NCI-H128 (cell line): ENCODE data around the gene SPOCK1.
"Not testable (repeated sequence)": the region's sequence is repeated elsewhere in the genome, so short reads cannot be mapped to it uniquely, and the experiment has no call there.

Source experiments
- DNase-seq: peaks from one replicate; lab custom pipeline; 2025; ENCODE audit not compliant: unreplicated experiment; lab: John Stamatoyannopoulos, UW

SPOCK1 gene

DNA sequence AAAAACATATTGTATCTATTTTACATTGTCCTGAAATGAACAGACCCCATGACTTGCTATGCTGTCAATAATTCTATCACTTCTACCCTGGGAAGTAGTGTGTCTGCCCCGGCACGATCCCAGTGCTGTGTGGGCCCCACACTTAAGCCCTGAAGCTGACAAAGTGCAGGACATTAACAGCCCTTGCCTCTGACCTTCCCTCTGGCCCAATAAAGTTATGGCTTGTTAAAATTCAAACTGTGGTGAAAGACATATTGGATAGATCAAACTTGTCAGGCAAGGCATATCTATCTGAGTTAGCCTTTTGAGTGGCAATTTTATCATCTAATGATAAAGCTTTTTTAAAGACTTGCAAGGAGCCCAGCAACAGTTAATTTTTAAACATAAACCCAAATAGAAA lies 229.2 kb downstream of the SPOCK1 start:
- no peak for DNase-seq

DNA sequence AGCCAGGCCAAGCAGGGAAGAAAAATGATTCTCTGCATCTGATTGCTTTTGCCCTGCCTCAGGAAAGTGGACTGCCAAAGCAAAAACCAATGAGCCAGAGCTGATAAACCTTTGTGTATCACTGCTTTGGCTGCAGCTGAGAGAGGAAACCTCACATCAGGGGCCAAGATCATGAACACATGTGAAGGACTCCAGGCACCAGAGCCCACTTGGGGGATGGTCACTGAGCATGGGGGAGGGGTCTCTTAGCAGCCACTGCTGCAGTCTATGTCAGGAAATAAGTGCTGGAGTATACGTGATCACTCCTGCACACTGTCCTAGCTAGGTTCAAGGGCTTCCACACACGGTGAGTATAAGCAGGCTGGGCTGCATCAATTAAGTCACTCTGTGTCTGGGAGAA lies 229.9 kb downstream of the SPOCK1 start:
- no peak for DNase-seq

DNA sequence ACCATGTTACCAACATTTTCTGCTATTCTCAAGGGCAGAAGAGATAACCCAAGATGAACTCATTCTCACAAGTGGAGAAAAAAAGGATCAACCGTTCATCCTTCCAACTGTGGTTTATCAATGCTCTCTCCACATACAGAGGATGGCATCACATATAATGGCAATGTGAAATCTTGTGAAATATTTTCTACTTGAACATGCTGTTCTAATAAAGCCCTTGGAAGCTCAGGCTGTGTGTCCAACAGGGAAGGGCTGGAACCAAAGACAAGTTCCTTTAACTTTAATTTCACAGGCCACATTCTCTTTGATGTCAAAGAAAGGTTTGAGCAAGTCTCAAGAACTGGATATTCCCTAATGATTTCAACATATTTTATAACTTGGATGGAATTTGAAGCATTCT lies 230.5 kb downstream of the SPOCK1 start:
- no peak for DNase-seq

DNA sequence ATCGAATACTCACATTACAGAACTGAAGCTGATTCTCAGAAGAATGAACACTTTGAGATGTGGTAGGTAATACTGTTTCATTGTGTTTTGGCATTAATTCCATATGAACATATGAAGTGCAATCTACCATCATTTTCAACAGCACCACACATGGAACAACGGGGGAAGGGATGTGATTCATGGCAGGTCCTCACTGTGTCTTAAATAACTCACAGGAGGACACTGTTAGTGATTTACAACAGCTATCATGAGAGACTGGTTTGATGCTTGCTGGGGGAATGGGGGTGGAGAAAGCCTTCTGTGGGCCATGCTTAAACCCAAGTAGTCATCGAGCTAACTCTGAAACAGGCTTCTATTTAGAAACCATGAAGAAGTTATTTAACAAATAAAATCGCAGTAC lies 232.9 kb downstream of the SPOCK1 start:
- no peak for DNase-seq

DNA sequence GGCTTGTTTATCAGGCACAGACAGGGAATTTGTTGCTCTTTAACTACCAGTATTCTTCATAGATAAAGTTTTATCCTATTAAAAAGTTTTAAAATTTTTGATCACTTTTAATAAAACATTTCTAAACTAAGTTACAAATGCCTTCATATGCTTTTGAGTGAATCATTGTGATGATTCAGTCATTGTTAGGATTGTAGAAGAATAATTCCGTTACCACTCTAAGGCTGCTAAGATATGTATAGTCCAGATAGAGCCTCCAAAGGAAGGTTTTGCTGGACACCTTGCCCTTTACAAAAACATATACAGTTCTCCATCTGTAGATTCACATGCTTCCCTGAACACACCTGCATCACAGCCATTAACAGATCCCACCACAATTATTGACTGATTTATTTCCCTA lies 233.7 kb downstream of the SPOCK1 start:
- DNase-seq = no peak

DNA sequence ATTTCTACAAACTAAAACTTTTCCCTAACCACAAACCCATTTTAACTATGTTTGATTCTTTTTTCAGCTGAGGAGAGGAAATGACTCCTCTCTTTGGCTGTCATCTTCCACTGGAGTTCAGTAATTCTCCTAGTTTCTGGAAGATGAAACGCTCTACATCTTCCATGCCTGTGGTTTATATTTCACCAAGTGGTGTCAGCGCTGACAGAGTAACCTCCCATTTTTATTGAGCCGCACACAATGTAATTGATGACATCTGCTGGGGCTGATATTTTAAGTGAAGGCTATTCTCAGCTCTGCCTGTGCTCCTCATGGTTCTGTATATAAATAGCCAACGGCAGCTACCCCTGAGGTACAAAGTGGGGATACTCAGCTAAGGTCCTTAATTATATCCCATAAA lies 234.6 kb downstream of the SPOCK1 start:
- DNase-seq = no peak

DNA sequence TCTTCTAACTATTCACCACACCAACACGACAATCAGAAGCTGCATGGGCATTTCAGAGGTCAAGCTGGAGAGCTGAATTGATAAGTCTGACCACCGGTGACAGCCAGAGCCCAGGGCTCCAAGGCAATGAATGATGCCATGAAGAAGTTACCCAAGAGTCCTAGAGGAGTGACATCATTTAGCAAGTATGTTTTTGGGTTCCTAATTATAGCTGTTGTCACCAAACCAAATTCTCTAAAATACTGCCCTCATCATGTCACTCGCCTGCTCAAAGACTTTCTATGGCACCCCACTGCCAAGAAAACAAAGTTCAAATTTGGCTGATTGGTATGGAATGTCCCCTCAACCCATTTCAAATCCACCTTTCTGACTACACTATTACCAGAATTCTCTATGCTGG lies 235.1 kb downstream of the SPOCK1 start:
- DNase-seq = no peak

DNA sequence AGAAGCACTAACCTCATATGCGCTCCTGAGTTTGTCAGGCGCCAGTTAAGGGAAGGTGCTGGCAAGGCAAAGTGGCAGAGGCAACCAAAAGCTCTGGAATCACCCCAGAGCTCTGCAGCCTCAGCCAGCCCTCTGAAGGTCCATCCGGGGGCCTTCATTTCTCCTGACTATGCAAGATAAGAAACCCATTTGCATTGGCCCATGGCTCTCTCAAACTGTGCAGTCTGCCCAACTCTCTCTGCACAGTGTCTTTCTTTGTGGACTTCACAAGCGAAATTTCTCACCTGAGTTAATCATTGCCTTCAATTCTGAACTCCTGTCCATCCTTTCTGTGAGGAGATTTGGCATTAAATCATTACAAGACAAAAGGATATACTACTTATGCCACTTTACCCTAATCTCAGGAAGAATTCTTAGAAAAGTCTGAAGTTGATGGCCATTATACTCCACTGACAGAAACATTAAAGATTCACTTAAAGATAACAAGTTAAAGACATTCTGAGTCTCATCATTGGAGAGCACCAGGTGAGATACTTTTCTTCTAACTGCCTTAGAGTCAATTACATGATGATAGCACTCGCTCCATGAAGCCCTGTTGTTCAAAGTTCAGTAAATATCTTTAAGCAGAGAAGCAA lies 235.6 kb downstream of the SPOCK1 start:
- no peak for DNase-seq

DNA sequence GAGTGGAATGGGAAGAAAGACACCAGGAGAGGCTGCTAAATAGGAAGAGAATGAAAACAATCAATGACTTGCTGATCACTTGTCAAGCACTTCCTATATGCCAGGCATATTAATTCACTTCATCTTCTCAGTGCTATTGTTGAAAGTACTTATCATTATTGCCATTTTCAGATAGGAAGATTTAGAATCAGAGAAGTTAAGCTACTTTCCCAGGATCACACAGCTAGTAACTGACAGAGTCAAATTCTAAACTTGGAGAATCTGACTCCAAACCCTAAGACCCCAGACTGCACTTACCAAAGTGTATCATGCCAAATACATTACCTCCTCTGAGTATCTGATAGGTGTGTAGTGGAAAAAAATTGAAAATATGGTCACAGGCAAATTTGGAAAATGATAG lies 236.3 kb downstream of the SPOCK1 start:
- DNase-seq = no peak

DNA sequence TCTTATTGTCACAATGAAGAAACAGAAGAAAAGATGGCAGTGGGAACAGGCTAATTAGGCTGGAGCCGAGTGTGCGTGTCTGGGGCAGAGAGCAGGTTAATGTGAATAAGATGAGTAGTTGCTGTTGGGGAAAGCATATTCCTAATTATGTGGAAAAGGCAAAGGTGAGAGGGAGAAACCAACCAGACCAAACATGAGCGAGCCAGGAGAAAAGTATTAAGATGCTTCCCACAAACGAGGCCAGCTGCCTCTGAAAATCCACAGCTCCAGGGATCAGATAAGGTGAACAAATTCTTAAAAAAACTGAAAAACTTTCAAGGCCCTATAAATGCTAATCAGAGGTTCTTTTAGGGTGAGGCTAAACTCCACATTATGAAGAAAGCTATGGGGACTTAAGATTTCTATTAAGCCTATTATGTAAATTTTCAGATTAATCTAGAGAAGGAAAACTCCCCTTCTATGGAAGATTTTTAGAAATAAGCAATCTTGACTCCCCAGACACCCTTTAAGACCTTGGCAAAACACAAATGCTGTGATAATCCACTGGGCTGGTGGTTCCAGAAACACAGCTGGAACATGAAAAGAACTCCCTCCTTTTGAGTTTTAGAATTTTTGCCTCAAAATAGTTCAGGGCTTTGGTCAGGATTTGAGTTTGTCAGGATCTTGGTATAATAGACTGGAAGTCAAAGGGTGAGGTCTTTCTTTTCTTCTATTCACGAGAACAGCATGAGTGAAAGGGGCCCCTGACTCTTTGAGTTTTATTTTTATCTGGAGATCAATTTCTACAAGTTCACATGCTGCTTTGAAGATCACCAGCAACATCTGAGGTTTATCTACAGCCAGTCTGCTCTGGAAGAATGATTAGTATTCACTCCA lies 238.1 kb downstream of the SPOCK1 start:
- DNase-seq = no peak

DNA sequence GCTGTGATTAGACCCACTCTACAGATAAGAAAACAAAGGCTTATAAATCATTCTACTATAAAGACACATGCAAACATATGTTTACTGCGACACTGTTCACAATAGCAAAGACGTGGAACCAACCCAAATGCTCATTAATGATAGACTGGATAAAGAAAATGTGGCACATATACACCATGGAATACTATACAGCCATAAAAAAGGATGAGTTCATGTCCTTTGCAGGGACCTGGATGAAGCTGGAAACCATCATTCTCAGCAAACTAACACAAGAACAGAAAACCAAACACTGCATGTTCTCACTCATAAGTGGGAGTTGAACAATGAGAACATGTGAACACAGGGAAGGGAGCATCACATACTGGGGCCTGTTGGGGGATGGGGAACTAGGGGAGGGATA lies 240.0 kb downstream of the SPOCK1 start:
- DNase-seq = not testable (repeated sequence)

DNA sequence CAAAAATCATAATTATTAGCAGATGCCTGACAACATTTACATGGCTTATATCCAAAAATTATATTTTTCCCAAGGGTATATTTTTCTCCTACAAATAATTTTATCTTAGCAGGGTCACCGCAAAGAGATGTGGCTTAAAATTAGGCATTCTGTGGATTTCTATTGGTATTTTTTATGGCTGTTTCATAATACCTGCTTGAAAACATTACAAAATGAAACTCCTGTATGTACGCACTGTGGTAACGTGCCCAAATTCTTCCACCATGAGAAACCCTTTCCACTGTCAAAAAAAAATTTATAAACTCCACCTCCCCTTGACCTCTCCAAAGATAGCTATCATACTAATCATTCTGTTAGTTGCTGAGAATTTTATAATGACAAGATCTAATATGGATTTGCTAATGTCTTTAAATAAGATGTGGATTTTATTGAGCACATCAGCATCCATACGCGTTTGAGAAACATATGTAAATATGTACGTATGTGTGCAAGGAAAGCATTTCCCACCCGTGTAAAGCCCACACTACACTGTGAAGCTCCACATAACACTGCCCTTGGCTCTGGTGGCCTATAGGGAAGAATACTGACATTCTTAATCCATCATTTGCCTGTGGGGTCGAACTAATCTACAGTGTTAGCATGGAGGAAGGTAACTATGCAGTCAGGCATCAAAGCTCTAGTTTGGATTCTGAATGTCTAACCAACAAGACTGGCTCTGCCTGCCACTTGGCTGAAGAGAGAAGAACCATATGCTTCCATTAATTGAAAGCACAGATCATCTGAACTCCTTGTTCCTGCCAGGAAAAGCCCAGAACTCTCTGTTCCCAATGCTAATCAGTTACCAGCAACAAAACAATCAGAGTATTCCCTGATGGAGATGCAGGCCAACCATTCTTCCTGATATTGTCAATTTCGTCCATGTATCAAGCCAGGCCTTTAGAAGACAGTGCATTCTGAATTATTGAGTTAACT lies 244.7 kb downstream of the SPOCK1 start:
- DNase-seq = no peak

DNA sequence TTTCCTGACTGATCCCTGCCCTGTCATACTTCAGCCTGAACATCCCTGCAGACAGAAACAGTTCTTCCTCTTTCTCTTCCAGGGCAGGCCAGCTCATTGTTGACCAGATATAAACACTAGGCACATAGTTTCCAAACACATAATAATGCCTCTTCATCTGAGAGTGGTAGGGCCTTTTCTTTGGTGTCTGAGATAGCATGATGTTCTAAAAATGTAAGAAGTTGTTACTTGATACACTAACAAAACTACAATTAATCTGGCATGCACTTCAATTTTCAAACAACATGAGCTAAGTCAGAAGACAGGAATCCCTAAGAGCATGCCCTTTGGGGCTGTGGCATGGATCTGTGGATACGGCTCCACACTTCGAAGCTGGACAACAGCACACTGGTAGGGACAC lies 246.6 kb downstream of the SPOCK1 start:
- DNase-seq = no peak

DNA sequence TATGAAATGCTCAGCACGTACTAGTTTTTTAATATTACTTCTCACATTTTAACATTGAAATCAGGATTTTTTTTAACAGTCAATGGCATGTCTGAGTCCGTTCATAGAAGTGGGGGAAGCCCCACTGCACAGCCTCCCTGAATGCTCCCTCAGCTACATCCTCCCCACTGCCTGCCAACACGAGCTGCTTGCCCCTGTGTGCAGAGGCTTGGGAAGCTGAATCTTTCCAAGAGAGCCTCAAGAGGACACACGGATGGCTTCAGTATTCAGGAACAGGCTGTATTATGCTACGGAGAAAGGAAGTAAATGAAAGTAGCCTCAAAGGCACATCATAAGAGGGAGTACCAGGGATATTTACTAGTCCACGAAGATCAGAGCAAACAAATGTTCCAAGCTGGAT lies 248.7 kb downstream of the SPOCK1 start:
- DNase-seq = no peak

DNA sequence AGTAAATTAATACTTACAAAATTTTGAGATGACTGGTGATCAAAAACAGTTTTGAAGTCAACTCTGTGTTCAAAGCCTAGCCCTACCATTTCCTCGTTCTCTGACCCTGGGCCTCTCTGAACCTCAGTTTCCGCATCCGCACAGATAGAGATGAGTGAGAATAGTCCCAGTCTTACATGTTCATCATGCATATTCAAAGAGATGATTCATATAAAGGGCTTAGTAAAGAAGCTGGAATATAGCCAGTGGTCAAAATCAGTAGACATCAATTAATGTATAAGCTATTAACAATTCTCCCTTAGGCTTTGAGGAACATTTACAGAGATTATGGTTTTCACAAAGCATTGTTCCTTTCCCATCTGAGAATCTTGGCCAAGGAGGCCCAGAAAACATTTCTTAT lies 250.6 kb downstream of the SPOCK1 start:
- no peak for DNase-seq

DNA sequence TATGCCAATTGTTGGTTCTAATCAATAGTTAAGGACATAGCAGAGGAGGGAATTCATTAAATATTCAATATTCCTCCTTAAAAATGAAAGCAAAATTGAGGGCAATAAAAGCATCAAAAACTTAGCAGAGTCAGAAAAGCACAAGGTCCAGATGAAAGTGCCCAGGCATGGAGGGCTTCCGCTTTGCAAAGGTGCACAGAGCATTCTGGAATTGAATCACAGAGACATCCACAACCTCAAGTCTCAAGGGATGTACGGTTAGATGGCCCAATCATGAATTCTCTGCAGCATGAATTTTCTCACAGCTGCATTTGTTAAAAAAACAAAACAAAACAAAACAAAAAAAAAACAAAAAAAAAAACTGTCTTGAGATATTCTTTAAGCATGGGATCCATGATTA lies 253.7 kb downstream of the SPOCK1 start:
- no peak for DNase-seq

DNA sequence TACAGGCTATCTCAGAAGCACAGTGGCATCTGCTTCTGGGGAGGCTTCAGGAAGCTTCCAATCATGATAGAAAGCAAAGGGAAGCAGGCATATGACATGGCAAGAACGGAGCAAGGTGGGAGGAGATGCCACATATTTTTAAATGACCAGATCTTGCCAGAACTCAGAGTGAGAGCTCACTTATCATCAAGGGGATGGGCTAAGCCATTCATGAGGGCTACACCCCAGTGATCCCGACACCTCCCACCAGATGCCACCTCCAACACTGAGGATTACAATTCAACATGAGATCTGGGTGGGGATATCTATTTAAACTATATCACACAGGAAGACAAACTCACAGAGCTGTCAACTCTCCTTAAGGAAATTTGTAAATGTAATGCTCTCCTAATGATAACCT lies 258.8 kb downstream of the SPOCK1 start:
- no peak for DNase-seq

DNA sequence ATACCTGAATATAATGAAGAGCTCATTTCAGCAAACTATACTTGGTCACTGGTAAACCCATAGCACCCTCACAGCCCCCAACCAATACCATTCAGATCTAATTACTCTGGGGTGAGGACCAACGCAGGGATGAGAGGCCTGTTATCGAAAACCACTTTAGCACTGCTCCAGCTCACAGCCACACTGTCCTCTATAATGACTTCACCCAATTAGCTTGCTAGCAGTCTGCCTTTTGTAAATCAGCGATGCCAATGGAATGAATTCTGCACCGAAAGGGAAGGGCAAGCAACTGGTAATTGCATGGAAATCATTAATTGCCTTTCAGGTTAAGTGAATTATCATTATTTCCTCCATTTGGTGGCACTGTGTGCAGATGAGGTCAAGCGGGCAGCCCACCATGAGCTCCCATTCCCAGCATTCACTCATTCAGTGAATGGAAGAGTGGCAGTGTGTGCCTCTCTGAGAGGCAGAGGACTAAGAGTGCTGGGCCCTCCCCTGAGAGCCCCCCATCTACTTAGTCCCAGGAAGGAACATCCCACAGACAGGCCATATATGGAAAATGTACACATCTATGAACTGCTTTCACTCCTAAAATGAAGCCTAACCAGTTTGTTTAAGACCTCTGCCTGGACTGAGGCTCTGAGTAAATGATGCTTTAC lies 262.1 kb downstream of the SPOCK1 start:
- no peak for DNase-seq

DNA sequence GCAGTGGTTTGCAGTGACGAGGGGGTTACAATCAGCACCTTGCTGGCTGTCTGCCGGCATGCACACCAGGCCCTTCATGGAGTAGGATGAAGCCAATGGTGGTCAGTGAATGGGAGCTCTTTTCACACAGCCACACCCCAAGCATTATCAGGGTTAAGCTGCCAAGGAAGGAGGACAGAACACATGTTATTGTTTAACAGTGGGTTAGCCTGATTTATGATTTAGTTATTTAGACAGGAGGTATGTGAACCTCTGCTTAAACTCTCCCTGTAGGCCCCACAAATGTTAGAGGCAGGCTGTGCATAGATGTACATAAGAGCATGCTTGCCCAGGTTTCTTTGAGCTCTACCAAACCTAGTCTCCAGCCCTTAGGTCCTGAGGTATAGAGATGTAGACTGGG lies 262.9 kb downstream of the SPOCK1 start:
- no peak for DNase-seq

DNA sequence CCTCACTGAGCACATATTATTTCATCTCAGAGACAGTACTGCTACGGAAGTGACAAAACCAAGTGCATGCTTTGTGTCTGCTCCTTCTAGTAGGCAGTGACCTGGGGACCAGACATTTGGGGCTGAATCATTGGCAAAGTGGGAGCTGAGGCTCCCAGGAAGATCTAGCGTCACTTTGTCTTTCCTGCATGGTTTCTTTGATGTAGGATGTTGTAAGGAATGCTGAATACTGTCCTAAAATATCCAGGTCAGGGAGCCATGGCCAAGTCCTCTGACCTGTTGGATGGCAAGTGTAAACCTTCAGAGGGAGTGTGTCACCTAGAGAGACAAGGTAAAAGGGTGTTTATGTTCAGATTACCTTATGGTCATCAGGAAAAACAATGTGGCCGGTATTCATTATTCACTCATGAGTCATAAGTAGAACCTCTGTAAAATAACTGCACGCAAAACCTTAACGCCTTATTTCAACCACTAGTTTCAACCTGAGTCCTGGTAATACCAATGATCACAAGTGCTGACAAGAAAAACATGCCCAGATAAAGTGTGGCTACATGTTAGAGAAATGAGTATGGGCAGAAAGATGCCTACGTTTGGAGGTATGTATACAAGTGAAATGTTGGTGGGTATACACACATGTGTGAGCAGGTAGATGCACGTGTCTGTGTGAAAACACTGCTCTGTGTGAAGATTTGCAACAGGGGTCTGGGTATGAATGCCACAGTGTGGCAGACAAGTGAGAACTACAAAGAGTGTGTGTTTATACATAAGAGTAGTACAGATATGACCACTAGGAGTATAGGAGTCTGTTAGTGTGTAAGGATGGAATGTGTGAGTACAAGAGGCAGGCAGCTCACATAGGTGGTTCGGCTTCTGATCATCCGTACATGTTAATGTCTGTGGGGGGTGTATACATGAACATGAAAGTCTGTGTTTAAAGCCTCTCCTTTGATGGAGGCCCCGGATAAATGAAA lies 263.9 kb downstream of the SPOCK1 start:
- no peak for DNase-seq
